G401 (cell line): ENCODE data around the gene FTSJ1. TPM values are rescaled to one million over a fixed set of nuclear protein-coding genes. Genes with fewer than 3 reads are reported as not detected.

Experiments
- DNase-seq: peaks from one replicate; pipeline ENCODE4 v3.0.0-alpha.2; 2015; ENCODE audit warnings: low spot score
- in situ Hi-C: cut with HindIII; loops from 2 replicates; pipeline ENCODE4 v1.10.0; 2016; ENCODE audit warnings: low sequenced_read_pairs, mixed read lengths
- total RNA-seq: library from RNA; depleted of rRNA; stranded (reverse); fragments of >200 nt; shearing (Covaris generic); gene quantifications from 2 replicates; pipeline ENCODE4 v1.2.3, GENCODE V29; 2014

Gene FTSJ1
- total RNA-seq, 1 experiment from 2014 or later, result 38.7 TPM

DNA sequence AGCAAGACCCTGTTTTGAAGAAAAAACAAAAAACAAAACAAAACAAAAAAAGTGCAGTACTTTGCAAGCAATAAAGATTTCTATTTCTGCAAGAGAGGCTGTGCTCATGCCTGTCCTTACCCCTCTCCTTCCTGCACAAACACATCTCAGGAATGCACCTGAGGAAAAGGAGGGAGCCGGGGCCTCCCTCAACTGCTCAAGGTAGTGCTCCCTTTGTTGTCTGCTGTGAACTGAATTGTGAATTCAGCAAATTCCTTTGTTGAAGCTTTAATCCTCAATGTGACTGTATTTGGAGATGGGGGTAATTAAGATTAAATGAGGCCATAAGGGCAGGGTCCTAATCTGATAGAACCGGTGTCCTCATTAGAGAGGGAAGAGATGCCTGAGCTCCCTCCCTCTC is 13.9 kb downstream of the FTSJ1 start:
- in situ Hi-C loops, result no loop called here

DNA sequence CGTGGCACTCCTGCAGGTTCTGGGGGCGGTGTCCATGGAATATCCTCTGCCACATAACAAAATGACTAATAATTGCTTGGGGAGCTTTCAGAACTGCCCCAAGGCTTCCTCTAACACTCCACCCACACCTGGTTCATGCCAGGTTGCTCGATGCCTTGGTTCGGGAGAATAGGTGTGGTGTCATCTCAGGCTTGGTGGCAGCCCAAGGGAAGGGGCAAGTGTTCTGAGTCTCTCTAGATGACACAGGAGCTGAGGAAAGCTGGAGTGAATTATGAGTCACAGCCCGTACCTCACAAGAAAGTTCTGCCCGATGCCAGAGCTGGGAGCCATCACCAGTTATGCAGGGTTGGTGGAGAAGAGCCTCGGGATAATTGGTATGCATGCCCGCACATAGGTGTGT is 14.7 kb downstream of the FTSJ1 start:
- in situ Hi-C loops, result no loop called here

More for the DNA sequence above, 13.9 kb downstream of the FTSJ1 start:
- no peak for DNase-seq

DNA sequence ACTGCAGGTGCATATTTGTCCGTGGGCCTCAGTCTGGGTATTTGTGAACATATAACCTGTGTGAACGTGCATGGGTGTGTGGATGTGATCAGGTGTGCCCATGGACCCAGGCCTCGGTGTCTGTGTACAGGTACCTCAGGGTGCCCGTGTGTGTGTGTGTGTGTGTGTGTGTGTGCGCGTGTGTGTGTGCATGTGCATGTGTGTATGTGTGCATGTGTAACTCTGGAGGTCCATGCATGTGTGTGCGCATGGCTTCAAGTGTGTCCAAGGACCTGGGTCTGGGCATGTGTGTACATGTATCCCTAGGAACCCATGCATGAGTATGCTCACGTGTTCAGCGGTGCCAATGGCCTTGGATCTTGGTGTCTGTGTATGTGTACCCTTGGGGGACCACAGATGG is 15.8 kb downstream of the FTSJ1 start:
- in situ Hi-C loops, result no loop called here
- no peak for DNase-seq

More for the DNA sequence above, 14.7 kb downstream of the FTSJ1 start:
- DNase-seq, result no peak

DNA sequence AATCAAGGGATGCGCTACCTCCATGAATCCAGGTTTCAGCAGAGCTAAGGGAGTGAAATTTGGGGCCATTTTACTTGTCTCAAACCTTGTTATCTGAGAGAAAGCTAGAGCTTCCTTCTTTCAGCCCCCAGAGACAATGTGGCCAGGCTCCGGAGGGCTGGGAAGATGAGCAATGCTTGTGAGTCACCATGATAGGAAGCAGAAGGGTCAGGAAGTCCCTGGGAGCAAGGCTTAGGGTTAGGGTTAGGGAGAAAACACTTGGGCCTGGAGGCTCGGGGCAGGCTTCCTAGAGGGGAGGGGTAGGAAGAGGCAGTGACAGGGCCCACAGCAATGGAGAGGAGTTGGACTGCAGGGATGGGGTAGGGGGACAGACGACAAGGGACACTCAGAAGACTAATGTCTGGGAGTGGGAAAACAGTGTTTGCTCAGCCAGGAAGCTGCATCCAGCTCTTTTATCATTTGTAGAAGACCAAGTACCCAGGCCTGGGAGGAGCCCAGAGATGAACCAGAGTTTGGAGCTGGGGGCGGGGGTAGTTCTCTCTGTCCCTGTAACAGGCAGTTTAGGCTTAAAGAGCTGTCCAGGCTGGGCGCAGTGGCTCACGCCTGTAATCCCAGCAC is 16.4 kb downstream of the FTSJ1 start:
- in situ Hi-C loops, result no loop called here
- no peak for DNase-seq

DNA sequence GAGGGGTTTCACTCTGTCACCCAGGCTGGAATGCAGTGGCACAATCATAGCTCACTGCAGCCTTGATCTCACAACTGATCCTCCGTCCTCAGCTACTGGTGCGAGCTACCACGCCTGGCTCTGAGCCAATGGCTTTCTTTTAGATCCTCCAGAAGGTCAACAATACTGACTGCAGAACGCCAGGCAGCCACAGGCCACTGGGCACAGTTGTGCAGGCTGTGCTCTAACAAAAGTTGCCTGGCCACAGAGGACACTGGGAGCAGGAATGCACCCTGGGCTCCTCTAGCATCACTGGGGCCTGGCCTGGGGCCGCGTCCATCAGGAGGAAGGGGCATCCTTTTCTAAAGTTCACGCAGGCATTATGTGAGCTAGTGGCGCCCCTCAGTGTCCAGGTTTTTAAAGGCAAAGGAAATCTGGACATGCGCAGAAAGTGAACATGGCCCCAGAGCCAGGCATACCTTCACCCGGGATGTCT is 17.9 kb downstream of the FTSJ1 start:
- DNase-seq, result peak; percentile 28
- in situ Hi-C loops, result no loop called here

DNA sequence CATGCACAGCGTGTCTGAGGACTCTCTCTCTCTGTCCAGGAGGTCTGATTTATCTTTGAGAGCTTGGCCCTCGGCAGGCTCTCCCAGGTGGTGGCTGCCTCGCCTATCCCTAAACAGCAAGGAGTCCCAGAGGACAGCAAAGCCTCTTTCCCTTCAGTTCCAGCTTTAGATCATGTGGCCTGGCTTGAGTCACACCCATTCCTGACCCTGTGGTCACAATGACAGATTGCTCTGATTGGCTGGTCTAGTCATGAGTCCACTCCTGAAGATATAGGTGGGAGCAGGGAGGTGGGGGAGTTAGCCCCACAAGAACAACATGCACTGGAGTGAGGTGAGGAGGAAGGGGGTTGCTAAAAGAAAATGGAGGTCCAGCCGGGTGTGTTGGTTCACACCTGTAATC is 20.7 kb downstream of the FTSJ1 start:
- no peak for DNase-seq
- in situ Hi-C loops, result no loop called here

DNA sequence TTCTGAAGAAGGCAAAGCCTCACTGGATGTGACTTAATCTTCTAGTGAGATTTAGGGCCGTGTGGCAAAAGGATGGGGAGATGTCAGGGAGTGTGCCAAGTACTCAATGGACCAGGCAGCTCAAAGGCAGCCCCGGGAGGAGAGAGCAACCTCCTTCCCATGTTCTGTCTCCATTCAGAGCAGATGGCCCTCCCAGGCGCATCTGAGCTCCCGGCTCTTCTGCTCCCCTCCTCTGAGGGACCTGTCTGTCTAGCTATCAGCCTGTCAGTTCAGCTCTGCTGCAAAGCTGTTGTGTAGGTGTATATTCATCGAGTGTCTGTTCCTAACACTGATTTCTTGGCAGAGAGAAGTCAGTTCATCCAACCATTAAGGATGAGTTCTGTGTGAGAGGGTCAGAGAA is 21.9 kb downstream of the FTSJ1 start:
- DNase-seq, result peak; percentile 57
- in situ Hi-C loops, result no loop called here

DNA sequence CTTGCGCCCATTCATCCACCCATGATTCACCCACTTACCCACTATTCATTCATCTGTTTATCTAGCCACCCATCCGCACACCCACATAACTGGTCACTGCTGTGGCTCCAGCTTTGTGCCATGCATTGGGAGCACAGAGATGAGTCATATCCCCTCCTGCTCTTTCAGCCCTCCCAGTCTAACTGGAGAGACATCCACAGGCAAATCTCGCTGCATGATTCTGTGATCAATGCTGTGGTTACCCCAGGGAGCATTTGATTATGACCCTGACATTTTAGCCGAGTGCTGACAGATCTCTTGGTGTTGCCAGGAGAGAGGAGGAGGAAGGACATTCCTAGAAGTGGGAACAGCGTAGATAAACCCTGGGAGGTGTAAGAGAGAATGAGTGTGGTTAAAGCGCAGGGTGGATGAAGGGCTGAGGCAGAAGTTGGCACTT is 22.4 kb downstream of the FTSJ1 start:
- in situ Hi-C loops, result no loop called here
- no peak for DNase-seq

DNA sequence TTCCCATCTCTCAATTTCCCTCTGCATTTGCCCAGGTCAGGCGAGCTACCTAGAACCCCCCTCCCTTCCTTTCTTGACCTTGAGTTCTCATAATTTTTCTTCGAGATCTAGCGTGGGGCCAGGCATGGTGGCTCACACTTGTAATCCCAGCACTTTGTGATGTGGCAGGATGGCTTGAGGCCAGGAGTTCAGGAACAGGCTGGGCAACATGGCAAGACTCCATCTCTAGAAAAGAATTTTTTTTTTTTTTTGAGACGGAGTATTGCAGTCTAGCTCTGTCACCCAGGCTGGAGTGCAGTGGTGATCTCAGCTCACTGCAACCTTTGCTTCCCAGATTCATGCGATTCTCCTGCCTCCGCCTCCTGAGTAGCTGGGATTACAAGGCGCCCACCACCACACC is 28.3 kb downstream of the FTSJ1 start:
- in situ Hi-C loops, result no loop called here

DNA sequence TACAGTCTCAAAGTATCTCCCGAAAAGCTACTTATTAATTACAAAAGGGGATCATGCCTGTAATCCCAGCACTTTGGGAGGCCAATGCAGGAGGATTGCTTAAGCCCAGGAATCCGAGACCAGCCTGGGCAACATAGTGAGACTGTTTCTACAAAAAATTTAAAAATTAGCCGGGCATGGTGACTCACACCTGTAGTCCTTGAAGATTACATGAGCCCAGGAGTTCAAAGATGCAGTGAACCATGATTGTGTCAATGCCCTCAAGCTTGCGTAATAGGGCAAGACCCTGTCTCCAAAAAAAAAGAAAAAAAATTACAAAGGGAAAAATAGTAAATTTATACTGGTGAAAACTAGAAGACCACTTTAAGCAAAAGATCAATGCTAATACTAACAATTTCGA is 29.5 kb downstream of the FTSJ1 start:
- in situ Hi-C loops, result no loop called here
- DNase-seq, result no peak

More for the DNA sequence above, 28.3 kb downstream of the FTSJ1 start:
- no peak for DNase-seq

DNA sequence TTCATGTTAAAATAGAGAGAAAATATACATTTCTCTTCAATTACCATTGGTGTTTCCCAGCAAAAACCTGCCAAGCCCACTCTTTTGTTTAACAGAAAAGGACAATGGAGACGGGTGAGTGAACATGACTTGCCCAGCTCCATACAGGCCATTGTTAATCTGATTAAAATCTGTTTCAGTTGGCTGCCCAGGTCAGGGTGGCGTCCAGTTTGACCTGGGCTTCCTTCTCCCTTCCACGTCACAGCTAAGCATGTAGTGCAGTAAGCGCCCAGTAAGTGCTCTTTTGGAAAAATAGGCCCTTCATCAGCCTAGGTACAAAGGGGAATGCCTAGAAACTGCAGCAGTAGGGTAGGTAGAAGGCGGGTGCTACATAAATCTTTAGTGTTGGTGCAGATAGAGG is 31.2 kb downstream of the FTSJ1 start:
- in situ Hi-C loops, result no loop called here
- no peak for DNase-seq

DNA sequence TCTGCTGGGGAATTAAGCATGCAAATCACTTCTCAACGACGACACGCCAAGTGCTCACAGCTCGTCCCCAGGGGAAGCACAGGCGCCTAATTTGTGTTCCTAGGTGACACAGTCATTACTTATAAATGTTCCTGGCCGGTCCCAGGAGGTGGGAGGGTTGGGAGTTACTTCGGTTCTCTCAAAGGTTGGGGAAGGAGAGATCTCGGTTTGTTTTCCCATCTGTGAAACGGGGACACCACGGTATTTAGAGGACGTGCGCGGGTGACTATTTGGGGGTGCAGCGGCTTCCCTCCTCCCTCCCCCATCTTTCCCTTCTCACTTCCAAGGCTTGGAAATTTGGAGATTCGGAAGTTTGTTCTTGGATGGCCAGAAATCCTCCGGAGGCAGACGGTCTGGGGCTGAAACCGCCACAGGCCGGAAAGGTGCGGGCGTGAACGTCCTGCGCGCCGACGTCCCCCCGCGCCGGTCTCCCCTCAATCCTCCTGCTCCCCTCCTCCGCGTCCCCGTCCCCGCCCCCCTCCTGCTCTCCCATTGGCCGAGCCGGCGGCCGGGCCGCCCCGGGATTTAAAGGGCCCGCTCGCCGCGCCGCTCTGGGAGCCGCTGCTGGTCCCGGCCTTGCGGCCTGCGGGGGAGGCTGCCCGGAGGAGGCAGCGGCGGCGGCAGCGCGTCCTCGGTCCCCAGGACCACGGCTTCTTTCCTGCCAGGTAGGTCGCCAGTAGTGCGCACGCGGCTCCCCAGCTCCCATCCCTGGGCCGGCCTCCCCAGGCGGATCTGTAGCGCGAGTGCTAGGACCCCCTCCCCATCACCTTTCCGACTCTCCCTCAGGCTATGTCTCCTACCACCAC is 32.6 kb downstream of the FTSJ1 start, which contains the start of gene PORCN:
Gene PORCN, plus strand, starts transcription at position 593 of the 845 bp plus-strand sequence. CDS start 829 bp downstream, outside the sequence.
- in situ Hi-C loops, result no loop called here
- peak; percentile 83 for DNase-seq

DNA sequence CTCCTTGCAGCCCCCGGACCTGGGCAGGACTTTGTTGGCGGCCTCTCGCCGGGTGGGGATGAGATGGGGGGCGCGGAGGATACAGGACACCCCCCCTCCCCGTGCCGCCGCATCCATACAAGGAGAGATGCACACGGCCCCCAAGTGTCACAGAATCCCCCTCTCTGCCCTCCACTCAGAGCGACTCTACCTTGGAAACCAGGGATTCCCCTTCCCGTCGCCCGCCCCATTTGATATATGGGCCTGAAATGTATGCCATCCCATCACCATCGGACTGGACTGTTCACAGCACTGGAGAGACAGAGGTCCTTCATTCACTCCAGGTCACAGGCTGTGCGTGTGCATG is 33.2 kb downstream of the FTSJ1 start:
- in situ Hi-C loops, result no loop called here

DNA sequence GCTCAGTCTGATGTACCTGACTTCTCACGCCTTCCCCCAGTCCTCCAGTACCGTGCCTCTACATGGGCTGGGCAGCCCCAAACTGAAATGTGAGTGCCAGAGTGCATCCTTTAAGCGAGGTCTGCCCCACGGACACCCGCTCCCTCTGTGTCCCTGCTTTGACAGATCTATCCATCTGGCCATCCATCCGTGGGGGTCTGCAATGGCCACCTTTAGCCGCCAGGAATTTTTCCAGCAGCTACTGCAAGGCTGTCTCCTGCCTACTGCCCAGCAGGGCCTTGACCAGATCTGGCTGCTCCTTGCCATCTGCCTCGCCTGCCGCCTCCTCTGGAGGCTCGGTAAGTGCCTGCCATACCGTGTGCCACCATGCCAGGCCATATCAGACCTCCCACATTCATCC is 33.6 kb downstream of the FTSJ1 start:
- in situ Hi-C loops, result no loop called here
- DNase-seq, result peak; percentile 31

More for the DNA sequence above, 33.2 kb downstream of the FTSJ1 start:
- peak; percentile 2 for DNase-seq

DNA sequence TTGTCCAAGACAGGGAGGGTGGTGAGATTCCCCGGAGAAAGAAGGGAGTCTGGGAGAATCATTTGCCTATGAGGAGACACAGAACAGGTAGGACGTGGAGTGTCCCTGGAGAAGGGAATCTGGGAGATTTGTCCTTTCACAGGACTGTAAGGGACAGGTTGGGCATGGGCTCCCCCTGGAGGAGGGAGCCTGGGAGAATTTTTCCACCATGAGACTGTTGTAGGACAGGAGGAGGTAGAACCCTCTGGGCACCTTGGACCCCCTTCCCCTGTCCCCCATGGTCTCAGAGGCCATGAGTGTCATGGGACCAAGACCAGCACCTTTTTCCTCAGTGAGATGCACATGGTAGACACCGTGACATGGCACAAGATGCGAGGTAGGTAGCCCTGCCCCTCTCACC is 35.6 kb downstream of the FTSJ1 start:
- peak; percentile 9 for DNase-seq

DNA sequence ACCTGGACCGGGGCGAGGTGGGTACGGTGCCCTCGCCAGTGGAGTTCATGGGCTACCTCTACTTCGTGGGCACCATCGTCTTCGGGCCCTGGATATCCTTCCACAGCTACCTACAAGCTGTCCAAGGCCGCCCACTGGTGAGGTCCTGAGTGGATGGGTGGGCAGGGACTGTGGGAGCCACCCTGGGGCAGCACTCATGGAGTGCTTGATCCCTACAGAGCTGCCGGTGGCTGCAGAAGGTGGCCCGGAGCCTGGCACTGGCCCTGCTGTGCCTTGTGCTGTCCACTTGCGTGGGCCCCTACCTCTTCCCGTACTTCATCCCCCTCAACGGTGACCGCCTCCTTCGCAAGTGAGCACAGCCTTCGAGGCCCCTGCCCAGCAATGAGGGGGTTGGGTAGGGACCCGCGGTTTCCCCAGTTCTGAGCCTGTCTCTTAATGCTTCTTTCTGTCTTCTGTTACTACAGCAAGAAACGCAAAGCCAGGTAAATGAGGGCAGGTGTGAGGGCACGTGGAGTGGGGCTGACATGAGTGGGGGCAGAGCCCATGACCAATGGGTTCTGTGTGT is 36.5 kb downstream of the FTSJ1 start:
- no peak for DNase-seq
- in situ Hi-C loops, result no loop called here

More for the DNA sequence above, 35.6 kb downstream of the FTSJ1 start:
- in situ Hi-C loops, result no loop called here

DNA sequence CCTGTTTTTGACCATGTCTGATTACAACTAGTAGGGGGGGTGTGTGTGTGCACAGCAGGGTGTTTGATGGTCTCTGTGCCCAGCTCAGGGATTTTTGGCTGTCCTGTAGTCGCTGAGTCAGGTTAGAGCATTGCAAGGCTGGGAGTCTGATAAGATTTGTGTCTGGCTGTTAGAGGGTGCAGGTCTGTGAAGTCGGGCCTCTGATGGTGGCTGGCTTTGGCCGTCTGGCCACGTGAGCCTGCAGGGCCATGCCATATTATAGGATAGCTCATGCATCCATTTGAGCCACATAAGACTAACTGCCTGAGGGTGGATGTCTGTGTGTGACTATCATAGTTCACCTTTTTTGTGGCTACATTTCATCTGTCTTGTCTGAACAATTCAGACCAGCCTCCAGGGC is 37.7 kb downstream of the FTSJ1 start:
- in situ Hi-C loops, result no loop called here

DNA sequence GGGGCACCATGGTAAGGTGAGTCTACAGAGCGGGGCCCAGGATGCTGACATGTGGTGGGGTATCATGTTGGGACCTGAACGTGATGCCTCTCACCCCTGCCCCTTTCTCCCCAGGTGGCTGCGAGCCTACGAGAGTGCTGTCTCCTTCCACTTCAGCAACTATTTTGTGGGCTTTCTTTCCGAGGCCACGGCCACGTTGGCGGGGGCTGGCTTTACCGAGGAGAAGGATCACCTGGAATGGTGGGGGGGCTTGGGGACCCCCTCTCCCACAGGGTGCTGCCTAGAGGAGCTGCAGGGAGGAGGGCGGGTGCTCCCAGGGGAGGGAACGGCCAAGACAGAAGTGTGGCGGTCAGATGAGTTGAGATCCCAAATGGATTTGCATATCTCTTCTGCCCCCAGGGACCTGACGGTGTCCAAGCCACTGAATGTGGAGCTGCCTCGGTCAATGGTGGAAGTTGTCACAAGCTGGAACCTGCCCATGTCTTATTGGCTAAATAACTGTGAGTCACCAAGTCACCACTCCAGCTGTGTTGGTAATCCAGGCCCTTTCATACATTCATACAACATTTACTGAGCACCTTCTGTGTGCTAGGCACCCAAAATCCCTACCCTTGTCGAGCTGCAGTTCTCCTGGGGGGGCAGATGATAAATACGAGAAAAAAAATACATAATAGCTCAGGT is 38.3 kb downstream of the FTSJ1 start:
- DNase-seq, result no peak
- in situ Hi-C loops, result no loop called here

More for the DNA sequence above, 37.7 kb downstream of the FTSJ1 start:
- DNase-seq, result no peak

DNA sequence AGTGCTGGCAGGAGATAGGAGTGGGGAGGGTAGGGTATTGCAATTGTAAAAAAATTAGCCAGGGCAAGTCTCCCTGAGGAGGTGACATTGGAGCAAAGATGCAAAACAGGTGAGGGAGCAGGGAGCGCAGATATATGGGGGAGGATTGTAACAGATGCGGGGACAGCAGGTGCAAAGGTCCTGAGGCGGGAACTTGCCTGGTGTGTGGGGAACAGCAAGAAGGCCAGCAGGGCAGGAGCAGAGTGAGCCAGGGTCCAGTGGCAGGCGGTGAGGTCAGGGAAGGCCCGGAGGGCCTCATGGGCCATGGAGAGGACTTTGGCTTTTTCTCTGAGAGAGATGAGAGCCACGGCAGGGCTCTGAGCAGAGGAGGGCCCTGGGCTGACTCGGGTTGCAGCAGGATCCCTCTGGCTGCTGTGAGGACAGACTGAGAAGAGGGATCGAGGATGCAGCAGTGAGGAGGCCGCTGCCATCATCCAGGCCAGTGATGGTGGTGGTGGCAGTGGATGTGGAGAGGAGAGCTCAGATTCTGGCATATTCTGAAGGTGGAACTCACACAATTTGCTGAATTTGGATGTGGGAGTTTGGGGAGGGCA is 39.0 kb downstream of the FTSJ1 start:
- DNase-seq, result no peak
- in situ Hi-C loops, result no loop called here
